GM12865 (cell line): Measurements from ENCODE around the gene VPS52.

ENCODE experiments used
- DNase-seq: peaks from one replicate; pipeline ENCODE4 v3.0.0; 2010; ENCODE audit warnings: low read depth
- H3K4me3 ChIP-seq: 2 replicates; pipeline ENCODE4 v1.5.1; 2011; ENCODE audit warnings: mild to moderate bottlenecking, low read depth, low read length, control low read depth
- TF ChIP-seq, protein P1 (sequence below): IDR thresholded peaks from 2 replicates; pipeline ENCODE4 v1.5.1; 2011; ENCODE audit warnings: low read length, control low read depth, low read depth, inconsistent platforms; ENCODE audit not compliant: insufficient read depth; ENCODE audit errors: missing control alignments

Gene VPS52

DNA sequence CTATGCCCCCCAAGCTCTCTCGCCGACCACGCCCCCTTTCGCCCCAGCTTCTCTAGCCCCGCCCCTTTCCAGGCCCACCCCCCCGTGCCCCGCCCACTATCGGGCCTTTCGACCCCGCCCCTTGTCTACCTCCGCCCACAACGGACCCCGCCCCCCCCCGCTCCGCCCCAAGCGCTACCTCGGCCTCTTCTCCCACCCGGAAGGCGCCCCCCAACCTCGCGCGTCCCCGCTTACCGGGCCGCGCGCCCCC, 45.7 kb upstream of the VPS52 start:
- TF ChIP-seq, protein P1, sequence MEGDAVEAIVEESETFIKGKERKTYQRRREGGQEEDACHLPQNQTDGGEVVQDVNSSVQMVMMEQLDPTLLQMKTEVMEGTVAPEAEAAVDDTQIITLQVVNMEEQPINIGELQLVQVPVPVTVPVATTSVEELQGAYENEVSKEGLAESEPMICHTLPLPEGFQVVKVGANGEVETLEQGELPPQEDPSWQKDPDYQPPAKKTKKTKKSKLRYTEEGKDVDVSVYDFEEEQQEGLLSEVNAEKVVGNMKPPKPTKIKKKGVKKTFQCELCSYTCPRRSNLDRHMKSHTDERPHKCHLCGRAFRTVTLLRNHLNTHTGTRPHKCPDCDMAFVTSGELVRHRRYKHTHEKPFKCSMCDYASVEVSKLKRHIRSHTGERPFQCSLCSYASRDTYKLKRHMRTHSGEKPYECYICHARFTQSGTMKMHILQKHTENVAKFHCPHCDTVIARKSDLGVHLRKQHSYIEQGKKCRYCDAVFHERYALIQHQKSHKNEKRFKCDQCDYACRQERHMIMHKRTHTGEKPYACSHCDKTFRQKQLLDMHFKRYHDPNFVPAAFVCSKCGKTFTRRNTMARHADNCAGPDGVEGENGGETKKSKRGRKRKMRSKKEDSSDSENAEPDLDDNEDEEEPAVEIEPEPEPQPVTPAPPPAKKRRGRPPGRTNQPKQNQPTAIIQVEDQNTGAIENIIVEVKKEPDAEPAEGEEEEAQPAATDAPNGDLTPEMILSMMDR = no peak
- no peak for DNase-seq
- H3K4me3 ChIP-seq = peak overlapping the region; percentile 70

DNA sequence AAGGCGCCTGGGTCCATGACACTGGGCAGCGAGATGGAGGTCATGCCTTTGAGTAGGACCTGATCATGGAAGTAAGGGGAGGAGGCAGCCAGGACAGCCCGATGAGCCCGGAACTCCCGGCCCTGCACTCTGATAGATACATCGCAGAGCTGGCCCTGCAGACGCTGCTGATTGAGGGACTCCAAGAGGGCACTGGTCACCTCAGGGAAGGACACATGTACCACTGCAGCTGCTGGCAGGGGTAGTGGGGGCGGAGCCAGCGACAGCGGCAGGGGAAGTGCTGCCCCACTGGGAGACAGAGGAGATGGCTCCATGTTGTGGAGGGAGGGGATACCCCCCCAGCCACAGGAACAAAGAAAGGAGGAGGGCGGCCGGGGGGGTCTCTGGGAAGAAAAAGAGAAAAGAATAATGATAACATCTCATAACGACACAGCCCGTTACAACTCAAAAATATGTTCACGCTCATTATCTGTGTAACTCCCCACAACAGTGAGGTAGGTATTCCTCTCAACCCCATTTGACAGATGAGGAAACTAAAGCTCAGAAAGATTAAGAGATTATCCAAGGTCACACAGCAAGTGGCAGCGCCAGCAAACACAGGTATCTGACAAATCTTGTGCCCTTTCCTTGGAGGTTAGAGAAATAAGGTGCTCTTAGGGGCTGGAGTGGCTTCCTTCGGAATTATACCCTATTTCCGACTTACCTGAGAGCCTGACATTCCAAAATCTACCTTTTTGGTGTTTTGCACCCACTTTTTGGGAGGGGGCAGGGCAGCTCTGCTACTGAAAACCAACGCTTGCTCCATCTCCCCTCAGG, 45.1 kb upstream of the VPS52 start:
- DNase-seq = no peak
- H3K4me3 ChIP-seq = peak overlapping the region; percentile 41
- TF ChIP-seq, protein P1 = no peak

DNA sequence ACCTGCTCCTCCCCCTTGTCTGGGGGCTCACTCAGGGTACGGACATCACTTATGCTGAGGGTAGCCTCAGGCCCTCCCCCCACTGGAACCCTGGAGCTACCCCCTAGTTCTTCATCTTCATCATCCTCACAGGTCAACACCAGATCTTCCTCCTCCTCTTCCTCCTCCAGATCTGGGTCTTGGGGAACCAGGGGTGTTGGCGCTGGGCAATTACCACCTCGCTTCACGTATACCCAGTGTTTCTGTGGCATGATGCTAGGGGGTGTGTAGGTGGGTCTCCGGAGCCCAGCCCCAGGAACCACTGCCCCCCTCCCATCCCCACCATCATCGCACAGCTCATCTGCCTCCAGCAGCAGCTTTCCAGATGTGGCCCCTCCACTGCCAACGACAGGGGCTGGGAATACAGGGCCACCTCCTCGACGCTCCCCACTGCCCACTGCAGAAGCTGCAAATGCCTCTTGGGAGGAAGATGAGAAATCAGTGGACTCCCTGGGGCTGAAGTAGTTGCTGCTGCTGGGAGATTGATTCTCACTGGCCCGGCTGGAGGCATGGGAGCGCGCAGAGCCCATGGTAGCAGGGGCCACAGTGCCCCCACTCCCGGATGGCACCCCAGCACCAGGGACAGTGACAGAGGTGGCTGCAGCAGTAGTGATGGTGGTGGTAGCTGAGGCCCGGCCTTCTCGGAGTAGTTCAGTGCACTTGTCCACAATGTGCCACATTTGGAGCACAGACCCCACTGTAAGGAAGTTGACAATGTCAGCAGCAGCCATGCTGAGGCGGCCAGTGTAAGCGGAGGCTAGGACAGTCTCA, 44.3 kb upstream of the VPS52 start:
- TF ChIP-seq, protein P1 = no peak
- H3K4me3 ChIP-seq = no peak overlapping the region
- DNase-seq = no peak

DNA sequence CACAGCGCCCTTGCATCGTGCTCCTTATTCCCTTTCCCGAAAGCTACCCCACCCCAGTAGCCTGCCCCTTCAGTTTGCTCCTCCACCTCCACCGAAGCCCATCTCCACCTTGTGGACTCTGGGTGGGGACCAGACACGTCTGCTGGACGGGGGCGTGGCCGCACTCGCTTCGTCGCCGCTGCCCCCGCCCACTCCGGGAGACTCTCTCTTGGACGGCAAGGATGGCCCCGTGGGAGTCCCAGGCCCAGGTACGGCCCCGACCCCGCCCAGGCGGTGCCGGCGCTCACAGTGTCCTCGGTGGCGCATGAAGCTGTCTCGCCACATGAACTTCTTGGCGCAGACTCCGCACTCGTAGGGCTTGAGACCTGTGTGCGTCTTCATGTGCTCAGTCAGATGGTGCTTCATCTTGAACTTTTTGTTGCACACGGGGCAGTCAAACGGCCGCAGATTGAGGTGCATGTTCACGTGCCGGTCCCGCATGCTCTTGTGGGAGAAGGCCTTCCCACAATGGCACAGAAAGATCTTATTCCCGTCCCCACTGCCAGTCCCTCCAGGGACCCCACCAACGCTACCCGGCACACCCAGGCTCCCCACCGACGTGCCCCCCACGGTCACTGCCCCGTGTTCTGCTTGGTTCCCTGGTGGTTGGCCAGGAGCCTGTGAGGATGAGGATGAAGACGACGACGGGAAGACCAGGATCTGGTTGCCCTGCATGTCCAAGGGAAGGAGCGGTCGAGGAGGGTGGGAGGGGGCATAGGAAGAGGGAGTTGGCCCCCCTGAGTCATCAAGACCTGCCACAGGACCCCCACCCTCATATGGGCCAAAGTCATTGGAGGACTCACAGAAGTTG, 43.5 kb upstream of the VPS52 start:
- TF ChIP-seq, protein P1 = no peak
- DNase-seq = peak; percentile 67
- peak overlapping the region; percentile 87 for H3K4me3 ChIP-seq

DNA sequence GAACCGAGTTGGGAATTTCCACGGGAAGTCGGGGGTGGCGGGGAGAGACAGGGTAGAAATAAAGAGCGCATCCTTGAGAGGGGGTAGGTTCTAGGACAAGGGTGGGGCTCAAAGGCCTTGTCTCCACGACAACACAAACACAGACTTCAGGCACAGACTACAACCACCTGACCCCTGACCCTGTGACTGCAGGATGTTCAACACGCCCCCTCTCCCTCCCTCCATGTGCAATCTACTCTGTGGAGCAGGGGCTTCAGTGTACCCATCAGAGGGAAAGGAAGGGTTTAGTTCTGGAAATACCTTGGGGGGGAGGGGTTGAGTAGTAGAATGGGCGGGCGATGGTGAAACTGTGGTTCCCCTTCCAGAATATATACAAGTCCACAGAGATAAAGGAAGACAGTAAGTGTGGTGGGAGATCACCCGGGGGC, 42.9 kb upstream of the VPS52 start:
- TF ChIP-seq, protein P1 = no peak
- DNase-seq = peak; percentile 85
- peak overlapping the region; percentile 87 for H3K4me3 ChIP-seq

DNA sequence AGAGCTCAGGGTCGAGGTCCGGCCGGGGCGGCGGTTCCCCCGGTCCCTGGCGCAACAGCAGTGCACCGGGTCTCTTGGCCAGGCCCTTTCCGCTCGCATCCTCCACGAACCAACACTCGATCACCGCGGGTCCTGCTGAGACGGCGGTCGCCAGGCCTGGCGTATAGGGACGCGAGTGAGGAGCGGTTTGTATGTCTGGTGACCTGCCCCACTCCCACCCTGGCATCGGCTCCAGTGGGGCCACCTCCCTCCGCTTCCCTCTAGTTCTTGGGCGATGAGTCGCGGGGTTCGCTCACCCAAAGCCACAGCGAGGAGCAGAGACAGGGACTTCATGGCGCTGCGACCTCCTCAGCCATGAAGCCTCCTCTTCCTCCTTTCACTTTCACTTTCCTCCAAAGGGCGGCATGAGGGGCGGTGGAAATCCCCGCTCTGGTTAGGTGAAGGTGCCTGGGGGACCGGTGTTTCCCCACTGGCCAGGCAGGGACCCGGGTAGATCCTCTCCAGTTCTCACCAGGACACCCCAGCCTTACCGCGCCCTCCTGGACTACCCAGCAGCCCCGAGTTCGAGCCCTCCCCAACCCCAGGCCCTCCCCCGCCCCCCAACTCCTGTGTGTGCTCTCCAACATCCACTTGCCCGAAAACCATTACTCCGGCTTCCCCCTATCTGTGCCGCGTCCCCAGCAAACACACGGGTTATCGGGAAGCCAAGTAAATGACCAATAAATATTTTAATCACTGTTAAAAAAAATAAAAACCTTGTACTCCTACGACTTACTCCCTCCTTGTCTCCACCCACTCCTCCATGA, 42.2 kb upstream of the VPS52 start, which contains the start of gene TAPBP:
Gene TAPBP (minus strand): TSS at position 370 of the 806 bp plus-strand sequence. CDS start 37 bp downstream, at position 333.
- peak; percentile 93 for DNase-seq
- peak within 1 kb of the TSS; percentile 87 for H3K4me3 ChIP-seq
- TF ChIP-seq, protein P1 = no peak
